SKM-1 (cell line): ENCODE results near the gene ABHD17A.
"Not testable (repeated sequence)": the region's sequence is repeated elsewhere in the genome, so short reads cannot be mapped to it uniquely, and the experiment has no call there.

Source experiments
- DNase-seq: peaks from one replicate; lab custom pipeline; 2025; ENCODE audit not compliant: unreplicated experiment; lab: John Stamatoyannopoulos, UW

The ABHD17A gene

GRCh38 chr19:1881393-1882088, 3.8 kb downstream of the ABHD17A start:
- not testable (repeated sequence) for DNase-seq

GRCh38 chr19:1880611-1881392, 4.5 kb downstream of the ABHD17A start:
- DNase-seq = no peak

DNA sequence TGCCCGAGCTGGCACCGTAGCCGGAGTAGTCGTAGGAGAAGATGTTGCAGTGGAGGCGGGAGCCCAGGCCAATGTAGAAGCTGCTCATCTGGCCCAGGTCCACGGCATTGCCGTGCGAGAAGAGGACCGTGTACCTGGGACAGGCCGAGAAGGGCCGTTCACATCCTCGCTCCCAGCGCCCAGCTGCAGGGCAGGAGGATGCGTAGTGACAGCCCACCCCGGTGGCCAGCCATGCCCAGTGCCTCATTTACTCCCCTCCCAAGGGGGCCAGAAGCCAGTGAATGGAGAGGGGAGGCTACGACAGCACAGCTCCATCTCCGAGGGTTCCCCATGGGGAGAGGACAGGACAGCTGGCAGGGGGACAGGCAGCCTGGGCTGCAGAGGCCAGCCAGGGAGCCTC, 5.3 kb downstream of the ABHD17A start:
- not testable (repeated sequence) for DNase-seq

- DNase-seq = not testable (repeated sequence)
Observed at GRCh38 chr19:1878583-1878982, 6.7 kb downstream of the ABHD17A start.

GRCh38 chr19:1877280-1877660, 8.0 kb downstream of the ABHD17A start:
- DNase-seq = not testable (repeated sequence)

GRCh38 chr19:1876496-1877279, 8.6 kb downstream of the ABHD17A start:
- not testable (repeated sequence) for DNase-seq

DNA sequence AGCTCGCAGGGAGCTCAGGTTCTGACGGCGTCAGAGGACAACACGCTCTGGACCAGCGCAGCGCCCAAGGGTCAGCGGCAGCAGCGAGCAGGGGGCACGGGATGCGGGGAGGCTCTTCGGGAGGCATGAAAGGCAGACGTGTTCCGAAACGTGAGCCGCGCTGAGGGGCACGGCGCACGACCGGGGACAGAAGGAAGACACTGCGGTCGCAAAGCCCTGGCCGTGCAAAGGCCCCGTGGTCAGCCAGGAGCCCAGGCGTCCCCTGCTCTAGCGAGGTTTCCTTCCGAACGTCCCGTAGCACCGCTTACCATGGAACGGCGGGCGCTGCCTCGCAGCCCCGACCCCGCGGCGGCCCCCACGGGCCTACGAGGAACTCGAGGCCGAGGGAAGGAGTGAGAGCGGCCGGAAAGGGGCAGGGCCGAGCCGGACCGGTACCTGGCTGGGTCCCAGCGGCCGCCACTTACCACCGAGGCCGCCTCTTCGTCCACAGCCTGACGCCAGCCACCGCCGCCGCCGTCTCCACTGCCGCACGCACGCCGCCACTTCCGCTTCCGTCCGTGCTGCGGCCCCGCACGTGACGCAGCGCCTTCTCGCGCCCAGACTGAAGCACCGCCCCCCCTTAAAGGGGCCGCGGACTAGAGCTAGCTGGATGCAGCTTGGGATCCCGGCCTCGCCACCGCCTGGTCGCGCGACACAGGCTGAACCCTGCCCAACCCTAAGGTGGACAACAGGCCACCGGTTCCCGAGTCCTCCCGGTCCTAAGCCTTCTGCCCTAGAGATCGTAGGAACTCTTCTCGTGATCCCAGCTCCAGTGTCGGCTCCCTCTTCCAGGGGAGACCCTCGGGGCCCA, 9.4 kb downstream of the ABHD17A start:
- DNase-seq = peak; percentile 88

- DNase-seq = not testable (repeated sequence)
Observed at GRCh38 chr19:1875265-1875645, 10.0 kb downstream of the ABHD17A start.

- DNase-seq = no peak
Observed at GRCh38 chr19:1874554-1875185, 10.6 kb downstream of the ABHD17A start.

DNA sequence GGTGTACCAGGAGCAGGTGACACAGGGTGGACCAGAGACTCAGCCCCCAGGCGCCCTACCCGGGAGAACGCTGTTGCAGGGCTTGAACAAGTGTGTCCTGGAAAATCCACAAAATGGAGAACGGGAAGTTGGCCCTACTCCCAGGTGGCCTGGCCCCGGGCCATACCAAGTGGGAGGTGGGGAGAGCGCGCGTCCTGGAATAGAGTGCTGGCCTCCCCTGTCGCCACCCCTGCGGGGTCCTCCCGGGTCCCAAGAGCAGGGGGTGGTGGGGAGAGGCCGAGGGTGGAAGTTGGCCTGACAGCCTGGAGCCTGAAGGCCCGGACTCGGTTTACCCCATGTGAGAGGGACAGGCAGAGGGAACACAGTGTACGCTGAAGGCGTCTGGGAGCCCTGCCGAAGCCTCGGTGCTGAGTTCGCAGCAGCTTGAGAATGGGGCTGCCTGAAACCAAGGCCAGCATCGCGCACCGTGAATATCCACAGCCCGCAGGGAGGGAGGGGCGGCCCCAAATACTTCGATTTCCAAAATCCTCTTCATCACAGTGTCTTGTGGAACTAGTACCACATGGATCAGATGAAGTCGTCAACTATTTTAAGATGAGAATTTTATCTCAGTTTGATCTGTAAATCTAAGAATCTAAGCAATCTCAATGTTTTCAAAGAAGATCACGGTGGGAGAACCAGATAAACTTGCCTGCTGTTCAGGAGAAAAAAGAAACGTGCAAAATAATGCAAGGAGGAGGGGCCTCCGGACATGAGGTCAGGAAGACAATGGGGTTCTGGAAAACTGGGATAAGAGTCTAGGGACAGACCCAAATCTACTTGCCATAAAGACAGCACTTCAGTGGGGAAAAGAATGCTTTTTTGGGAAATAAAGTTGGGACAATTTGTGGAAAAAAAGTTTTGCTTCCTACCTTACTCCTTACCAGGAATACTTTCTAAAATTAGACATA, 11.5 kb downstream of the ABHD17A start:
- DNase-seq = no peak

GRCh38 chr19:1872807-1873523, 12.3 kb downstream of the ABHD17A start:
- DNase-seq = no peak

DNA sequence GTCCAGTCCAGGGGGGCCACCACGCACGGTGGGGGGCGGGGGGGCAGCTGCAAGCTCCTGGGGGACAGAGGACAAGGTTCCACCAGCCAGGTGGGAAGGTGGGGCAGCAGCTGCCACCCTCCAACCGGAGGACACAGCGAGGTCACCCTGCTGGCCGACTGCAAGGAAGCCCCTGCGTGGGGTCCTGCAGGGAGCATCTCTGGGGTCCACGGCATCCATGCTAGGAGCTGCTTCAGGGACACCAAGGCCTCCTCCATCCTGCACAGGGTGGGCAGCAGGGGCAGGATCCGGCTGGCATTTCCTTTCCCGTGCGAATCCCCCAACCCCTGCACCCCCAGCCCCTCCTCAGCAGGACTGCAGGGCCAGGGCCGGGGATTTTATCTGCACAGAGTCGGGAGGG, 13.7 kb downstream of the ABHD17A start:
- no peak for DNase-seq

DNA sequence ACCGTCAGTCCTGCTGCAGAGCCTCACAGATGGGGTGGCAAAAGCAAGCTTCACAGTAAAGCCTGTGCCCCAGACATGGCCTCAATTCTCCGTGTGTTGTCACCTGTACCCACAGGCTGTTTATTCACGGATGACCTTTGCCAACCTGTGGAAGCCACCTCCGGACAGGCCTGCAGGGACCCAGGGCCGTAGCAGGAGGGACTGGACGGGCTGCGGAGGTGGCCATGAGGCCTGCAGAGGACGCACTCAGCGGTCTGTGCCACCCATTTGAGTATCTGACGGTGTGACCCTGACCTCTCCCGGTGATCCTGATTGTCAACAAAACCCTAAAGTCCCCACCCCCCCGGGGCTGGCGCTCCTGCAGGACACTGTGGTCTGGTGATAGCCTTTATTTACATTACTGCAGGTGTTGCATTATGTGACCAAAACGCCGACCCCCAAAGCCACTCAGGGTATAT, 14.1 kb downstream of the ABHD17A start:
- DNase-seq = no peak

GRCh38 chr19:1868971-1869370, 16.3 kb downstream of the ABHD17A start:
- no peak for DNase-seq

DNA sequence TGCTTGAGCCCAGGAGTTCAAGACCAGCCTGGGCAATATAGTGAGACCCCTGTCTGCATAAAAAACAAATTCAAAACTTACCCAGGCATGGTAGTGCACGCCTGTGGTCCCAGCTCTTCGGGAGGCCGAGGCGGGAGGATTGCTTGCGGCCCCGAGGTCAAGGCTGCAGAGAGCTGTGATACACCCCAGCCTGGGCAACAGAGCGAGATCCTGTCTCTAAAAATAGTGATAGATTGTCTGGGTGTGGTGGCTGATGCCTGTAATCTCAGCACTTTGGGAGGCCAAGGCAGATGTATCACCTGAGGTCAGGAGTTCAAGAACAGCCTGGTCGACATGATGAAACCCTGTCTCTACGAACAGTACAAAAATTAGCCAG, 18.0 kb downstream of the ABHD17A start:
- DNase-seq = no peak

GRCh38 chr19:1866693-1867348, 18.5 kb downstream of the ABHD17A start:
- no peak for DNase-seq

GRCh38 chr19:1865172-1866010, 19.9 kb downstream of the ABHD17A start:
- no peak for DNase-seq
